ENCODE data around the gene LRRC41. TPM values are rescaled to one million over a fixed set of nuclear protein-coding genes. Genes with fewer than 3 reads are reported as not detected.

Gene LRRC41
- polyA plus RNA-seq, 1 of the 3 experiments (the other 2 are of a cell fraction): 59.3 TPM

- no peak for TF ChIP-seq USF1 (IDR thresholded peaks at IDR 0.05; ENCODE audit: borderline replicate concordance, low read depth)
- TF ChIP-seq MEF2A (IDR thresholded peaks at IDR 0.05; ENCODE audit: borderline replicate concordance, low read depth): no peak
- TF ChIP-seq, protein P1, sequence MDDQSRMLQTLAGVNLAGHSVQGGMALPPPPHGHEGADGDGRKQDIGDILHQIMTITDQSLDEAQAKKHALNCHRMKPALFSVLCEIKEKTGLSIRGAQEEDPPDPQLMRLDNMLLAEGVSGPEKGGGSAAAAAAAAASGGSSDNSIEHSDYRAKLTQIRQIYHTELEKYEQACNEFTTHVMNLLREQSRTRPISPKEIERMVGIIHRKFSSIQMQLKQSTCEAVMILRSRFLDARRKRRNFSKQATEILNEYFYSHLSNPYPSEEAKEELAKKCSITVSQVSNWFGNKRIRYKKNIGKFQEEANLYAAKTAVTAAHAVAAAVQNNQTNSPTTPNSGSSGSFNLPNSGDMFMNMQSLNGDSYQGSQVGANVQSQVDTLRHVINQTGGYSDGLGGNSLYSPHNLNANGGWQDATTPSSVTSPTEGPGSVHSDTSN (IDR thresholded peaks at IDR 0.05): no peak
Observed at GRCh38 chr1:46341222-46342083, 38.0 kb upstream of the LRRC41 start (continued).

DNA sequence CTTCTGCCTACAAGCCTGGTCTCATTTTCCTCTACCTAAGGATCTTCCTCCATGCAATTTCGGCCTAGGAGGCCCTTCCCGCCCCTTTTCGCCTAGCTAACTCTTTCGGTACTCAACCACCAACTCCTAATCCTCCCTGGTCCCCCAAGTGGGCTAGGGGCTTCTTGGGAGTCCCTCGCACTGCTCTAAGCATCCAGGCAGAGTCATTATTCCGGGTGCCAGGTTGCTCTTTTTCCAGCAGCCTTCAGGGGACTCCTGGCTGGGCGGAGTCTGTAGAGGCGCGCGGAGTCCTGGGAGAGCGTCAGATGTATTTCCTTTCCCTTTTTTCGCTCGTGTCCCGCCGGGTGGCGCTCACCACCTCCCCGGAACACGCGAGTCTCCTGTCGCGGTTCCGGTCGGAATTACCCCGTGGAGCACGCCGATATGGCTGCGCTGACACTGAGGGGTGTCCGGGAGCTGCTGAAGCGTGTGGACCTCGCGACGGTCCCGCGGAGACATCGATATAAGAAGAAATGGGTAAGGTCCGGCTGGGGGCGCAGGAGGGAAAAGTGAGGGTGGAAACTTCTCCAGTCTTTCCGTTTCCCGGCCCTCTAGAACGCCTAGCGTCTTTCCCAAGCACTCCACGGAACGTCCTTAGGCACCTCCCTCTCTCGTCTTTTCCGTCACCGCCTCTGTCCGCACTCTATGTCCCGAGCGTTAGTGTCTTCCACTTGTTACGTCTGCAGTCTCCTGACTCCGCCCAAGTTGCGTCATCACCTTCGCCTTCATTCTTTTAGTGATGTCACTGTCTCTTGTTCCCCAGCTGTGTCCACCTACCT is 37.2 kb upstream of the LRRC41 start, which contains the start of gene NSUN4:
NSUN4 (plus strand) TSS at position 404 of the 818 bp plus-strand sequence; CDS start at position 424, 20 bp downstream.
- Histone ChIP-seq H3K4me1 (ENCODE audit: control insufficient read depth in 1 of 2, insufficient read depth in 2 of 2, low read depth in 1 of 2, low read length in 1 of 2) (peaks cover 6 to 15% of the 10 kb centered on the region in 2 experiments; a peak in 1 of 4 replicates), H3K79me2 (ENCODE audit: insufficient read depth) (peaks cover 34% of the 10 kb centered on the region), H3K4me2 (peak within 1 kb of the TSS; percentile 88), H4K20me1 (ENCODE audit: insufficient read depth) (no peaks in the 10 kb centered on the region), H3F3A (replicated peaks; ENCODE audit: insufficient read depth) (peaks cover 16% of the 10 kb centered on the region), H3K9me3 (no peaks in the 10 kb centered on the region), H3K4me3 (ENCODE audit: low read depth in 2 of 2, low read length in 1 of 2) (peak within 1 kb of the TSS; percentile 70 to 87), H2AFZ (ENCODE audit: low read depth) (peak within 1 kb of the TSS; percentile 91), H3K27ac (ENCODE audit: low read depth in 2 of 2, low read length in 1 of 2) (peak within 1 kb of the TSS; percentile 95 to 96), H3K36me3 (replicated peaks in 1 of 2; ENCODE audit: control insufficient read depth in 1 of 2, insufficient read depth in 2 of 2, low read length in 1 of 2) (peaks cover 7 to 13% of the 10 kb centered on the region in 2 experiments), H3K9ac (peak within 1 kb of the TSS; percentile 94), H3K9me2 (no peaks in the 10 kb centered on the region), H3K27me3 (ENCODE audit: insufficient read depth) (no peaks in the 10 kb centered on the region)
- peak; percentile 88 for DNase-seq
- ChIA-PET CTCF (interaction anchor here (0.6 to 1.9 kb wide), 18 partner anchors 10 to 350 kb away, joined by 3 to 22 read pairs (median 3); partner anchors contain the start of genes LRRC41 and UQCRH), POLR2A (interaction anchor here (0.6 to 2.1 kb wide), 6 partner anchors 15 to 1150 kb away, joined by 3 to 17 read pairs (median 4); partner anchors contain the start of genes LRRC41 and UQCRH)
- under 1% methylated on average over 52 of the region's 53 CpGs for WGBS (ENCODE audit: low lambda C conversion rate)
- peak; percentile 76 for TF ChIP-seq REST (IDR thresholded peaks at IDR 0.05; ENCODE audit: low read depth, low read length)
- no peak for TF ChIP-seq SMC3 (IDR thresholded peaks at IDR 0.05; ENCODE audit: low read depth, low read length)
- no peak for TF ChIP-seq EZH2phosphoT487 (IDR thresholded peaks at IDR 0.05; ENCODE audit: borderline replicate concordance, low read depth)
- TF ChIP-seq TAF1 (IDR thresholded peaks at IDR 0.05; ENCODE audit: borderline replicate concordance, low read depth, low read length): peak; percentile 98
- TF ChIP-seq POLR2AphosphoS5 (IDR thresholded peaks at IDR 0.05; ENCODE audit: low read depth, low read length): peak; percentile 83; the same call in 1 of the 2 replicates
- TF ChIP-seq, protein P2, sequence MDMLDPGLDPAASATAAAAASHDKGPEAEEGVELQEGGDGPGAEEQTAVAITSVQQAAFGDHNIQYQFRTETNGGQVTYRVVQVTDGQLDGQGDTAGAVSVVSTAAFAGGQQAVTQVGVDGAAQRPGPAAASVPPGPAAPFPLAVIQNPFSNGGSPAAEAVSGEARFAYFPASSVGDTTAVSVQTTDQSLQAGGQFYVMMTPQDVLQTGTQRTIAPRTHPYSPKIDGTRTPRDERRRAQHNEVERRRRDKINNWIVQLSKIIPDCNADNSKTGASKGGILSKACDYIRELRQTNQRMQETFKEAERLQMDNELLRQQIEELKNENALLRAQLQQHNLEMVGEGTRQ (IDR thresholded peaks at IDR 0.05; ENCODE audit: borderline replicate concordance, low read depth, low read length): no peak
- TF ChIP-seq TCF12 (IDR thresholded peaks at IDR 0.05): peak; percentile 33; the same call in 1 of the 2 replicates
- no peak for TF ChIP-seq RFX5 (IDR thresholded peaks at IDR 0.05; ENCODE audit: low read length)
- no peak for TF ChIP-seq RCOR1 (IDR thresholded peaks at IDR 0.05; ENCODE audit: low read length)
- TF ChIP-seq CHD2 (IDR thresholded peaks at IDR 0.05; ENCODE audit: low read length, partially characterized antibody): peak; percentile 90
- no peak for TF ChIP-seq RAD21 (IDR thresholded peaks at IDR 0.05; ENCODE audit: low read length)
- peak; percentile 92 for TF ChIP-seq YY1 (IDR thresholded peaks at IDR 0.05; ENCODE audit: low read depth)
- TF ChIP-seq RXRA (IDR thresholded peaks at IDR 0.05; ENCODE audit: borderline replicate concordance, low read depth): no peak
- TF ChIP-seq MEF2A (IDR thresholded peaks at IDR 0.05; ENCODE audit: borderline replicate concordance, low read depth): no peak
- TF ChIP-seq GABPA (IDR thresholded peaks at IDR 0.05; ENCODE audit: low read depth): peak; percentile 80
- TF ChIP-seq GATA2 (CRISPR knock-in tag; IDR thresholded peaks at IDR 0.05): no peak; the same call in 1 of the 2 replicates
- no peak for TF ChIP-seq FOXJ3 (CRISPR knock-in tag; IDR thresholded peaks at IDR 0.05)
- TF ChIP-seq, protein P1 (IDR thresholded peaks at IDR 0.05): peak; percentile 30; the same call in 1 of the 2 replicates

Measured in SK-N-SH (cell line).